ENCODE results near the gene NUBP2. TPM values are rescaled to one million over a fixed set of nuclear protein-coding genes. Genes with fewer than 3 reads are reported as not detected.

Gene NUBP2
- total RNA-seq, 1 experiment from 2014 or later: 103 TPM

DNA sequence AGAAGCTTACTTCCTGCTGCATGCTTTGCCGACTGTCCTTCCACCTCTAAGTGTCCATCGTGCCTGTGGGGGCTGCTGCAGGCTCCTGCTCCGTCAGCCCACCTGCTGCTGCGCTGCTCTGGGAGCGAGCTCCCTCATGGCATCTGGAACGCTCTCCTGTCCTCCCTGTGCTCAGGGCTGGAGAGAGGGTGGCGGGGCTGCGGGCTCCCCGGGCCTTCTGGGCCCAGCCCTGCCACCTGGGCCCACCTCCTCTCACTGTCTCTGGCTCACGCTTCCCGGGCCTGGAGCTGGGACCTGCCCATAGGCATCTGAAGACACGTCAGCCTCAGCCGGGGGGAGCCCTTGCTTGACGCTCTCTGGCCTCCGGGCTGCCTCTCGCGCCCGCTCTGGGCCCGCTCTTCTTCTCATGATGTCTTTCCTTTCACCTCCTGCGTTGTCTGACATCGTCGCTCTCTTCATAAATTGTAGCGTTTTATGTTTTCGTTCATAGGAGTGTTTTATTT is 38.4 kb upstream of the NUBP2 start:
- DNase-seq (ENCODE audit: low read depth, low spot score): no peak
- BruUV-seq (replicated peaks): no TSS peak
- RAD21 ChIA-PET (ENCODE audit: low non-redundant PET in 1 of 2, low total read pairs in 2 of 2, uncharacterized antibody in 2 of 2, unreplicated experiment in 2 of 2): no interaction called here
- no peak overlapping the region for H2AFZ ChIP-seq (ENCODE audit: low read depth, low read length, poor library complexity, severe bottlenecking)
- intact Hi-C loops (cut with micrococcal nuclease): no loop called here
- H3K4me1 ChIP-seq (ENCODE audit: control insufficient read depth in 1 of 2, insufficient read depth in 2 of 2, low read length in 2 of 2): no peaks in the 10 kb centered on the region
- H3K4me2 ChIP-seq (ENCODE audit: low read length): no peak overlapping the region
- no peak overlapping the region for H3K9ac ChIP-seq (ENCODE audit: low read length)
- TF ChIP-seq YY1 (IDR thresholded peaks at IDR 0.05; ENCODE audit: extremely low read depth, insufficient replicate concordance, low read depth, low read length): no peak
- peaks cover 9% of the 10 kb centered on the region in 2 experiments; a peak in 3 of 4 replicates for H3K36me3 ChIP-seq (ENCODE audit: control insufficient read depth in 1 of 2, insufficient read depth in 2 of 2, low read length in 2 of 2)
- POLR2A ChIA-PET: no interaction called here
- ATAC-seq: no peak
- no peaks in the 10 kb centered on the region for H3K9me3 ChIP-seq (ENCODE audit: control insufficient read depth in 1 of 2, insufficient read depth in 1 of 2, low read depth in 1 of 2, low read length in 2 of 2)
- no peaks in the 10 kb centered on the region for H3K27me3 ChIP-seq (ENCODE audit: insufficient read depth, low read length)
- no peaks in the 10 kb centered on the region for H3K79me2 ChIP-seq (ENCODE audit: insufficient read depth, low read length)
- no peaks in the 10 kb centered on the region for H4K20me1 ChIP-seq (ENCODE audit: insufficient read depth)
- H3K4me3 ChIP-seq (replicated peaks in 1 of 2; ENCODE audit: low read depth in 1 of 2, low read length in 2 of 2): no peak overlapping the region
- CTCF ChIA-PET: no interaction called here
- no peaks in the 10 kb centered on the region for H3K9me2 ChIP-seq (ENCODE audit: insufficient read depth)
- H3K27ac ChIP-seq (ENCODE audit: low read depth, low read length): no peak overlapping the region

GRCh38 chr16:1745181-1745899 is 37.4 kb upstream of the NUBP2 start:
- no peak overlapping the region for H3K4me3 ChIP-seq (replicated peaks in 1 of 2; ENCODE audit: low read depth in 1 of 2, low read length in 2 of 2)
- RAD21 ChIA-PET (ENCODE audit: low non-redundant PET in 1 of 2, low total read pairs in 2 of 2, uncharacterized antibody in 2 of 2, unreplicated experiment in 2 of 2): no interaction called here

More at GRCh38 chr16:1745181-1745899, 37.4 kb upstream of the NUBP2 start:
- no peak; the same call in 1 of the 2 replicates for ATAC-seq
- Histone ChIP-seq H3K4me2 (ENCODE audit: low read length) (no peak overlapping the region), H3K27ac (ENCODE audit: low read depth, low read length) (no peak overlapping the region), H3K4me1 (ENCODE audit: control insufficient read depth in 1 of 2, insufficient read depth in 2 of 2, low read length in 2 of 2) (no peaks in the 10 kb centered on the region), H3K79me2 (ENCODE audit: insufficient read depth, low read length) (no peaks in the 10 kb centered on the region), H2AFZ (ENCODE audit: low read depth, low read length, poor library complexity, severe bottlenecking) (no peak overlapping the region), H3K36me3 (ENCODE audit: control insufficient read depth in 1 of 2, insufficient read depth in 2 of 2, low read length in 2 of 2) (peaks cover 10 to 12% of the 10 kb centered on the region in 2 experiments; a peak in 3 of 4 replicates), H3K9me2 (ENCODE audit: insufficient read depth) (no peaks in the 10 kb centered on the region), H4K20me1 (ENCODE audit: insufficient read depth) (no peaks in the 10 kb centered on the region), H3K9ac (ENCODE audit: low read length) (no peak overlapping the region), H3K27me3 (ENCODE audit: insufficient read depth, low read length) (no peaks in the 10 kb centered on the region), H3K9me3 (ENCODE audit: control insufficient read depth in 1 of 2, insufficient read depth in 1 of 2, low read depth in 1 of 2, low read length in 2 of 2) (no peaks in the 10 kb centered on the region)
- POLR2A ChIA-PET: no interaction called here
- TF ChIP-seq EGR1 (IDR thresholded peaks at IDR 0.05; ENCODE audit: low read depth) (no peak), ZFX (IDR thresholded peaks at IDR 0.05) (no peak), YY1 (IDR thresholded peaks at IDR 0.05; ENCODE audit: extremely low read depth, insufficient replicate concordance, low read depth, low read length) (no peak), RAD21 (IDR thresholded peaks at IDR 0.05; ENCODE audit: low read depth) (no peak), CEBPB (IDR thresholded peaks at IDR 0.05; ENCODE audit: low read depth) (no peak), ELF1 (IDR thresholded peaks at IDR 0.05; ENCODE audit: borderline replicate concordance, low read depth) (no peak), MAX (IDR thresholded peaks at IDR 0.05) (no peak), ZNF274 (IDR thresholded peaks at IDR 0.05; ENCODE audit: low read depth, low read length) (no peak), POLR2A (IDR thresholded peaks at IDR 0.05; ENCODE audit: borderline replicate concordance, extremely low read depth, insufficient read depth, insufficient read length) (no peak), SIN3A (IDR thresholded peaks at IDR 0.05; ENCODE audit: low read depth) (no peak), CBX3 (IDR thresholded peaks at IDR 0.05; ENCODE audit: low read depth) (no peak), EZH2phosphoT487 (IDR thresholded peaks at IDR 0.05; ENCODE audit: borderline replicate concordance) (no peak), JUND (IDR thresholded peaks at IDR 0.05) (no peak), EZH2 (IDR thresholded peaks at IDR 0.05) (no peak)
- TF ChIP-seq, protein P1, sequence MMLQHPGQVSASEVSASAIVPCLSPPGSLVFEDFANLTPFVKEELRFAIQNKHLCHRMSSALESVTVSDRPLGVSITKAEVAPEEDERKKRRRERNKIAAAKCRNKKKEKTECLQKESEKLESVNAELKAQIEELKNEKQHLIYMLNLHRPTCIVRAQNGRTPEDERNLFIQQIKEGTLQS (IDR thresholded peaks at IDR 0.05): no peak
- TF ChIP-seq, protein P2, sequence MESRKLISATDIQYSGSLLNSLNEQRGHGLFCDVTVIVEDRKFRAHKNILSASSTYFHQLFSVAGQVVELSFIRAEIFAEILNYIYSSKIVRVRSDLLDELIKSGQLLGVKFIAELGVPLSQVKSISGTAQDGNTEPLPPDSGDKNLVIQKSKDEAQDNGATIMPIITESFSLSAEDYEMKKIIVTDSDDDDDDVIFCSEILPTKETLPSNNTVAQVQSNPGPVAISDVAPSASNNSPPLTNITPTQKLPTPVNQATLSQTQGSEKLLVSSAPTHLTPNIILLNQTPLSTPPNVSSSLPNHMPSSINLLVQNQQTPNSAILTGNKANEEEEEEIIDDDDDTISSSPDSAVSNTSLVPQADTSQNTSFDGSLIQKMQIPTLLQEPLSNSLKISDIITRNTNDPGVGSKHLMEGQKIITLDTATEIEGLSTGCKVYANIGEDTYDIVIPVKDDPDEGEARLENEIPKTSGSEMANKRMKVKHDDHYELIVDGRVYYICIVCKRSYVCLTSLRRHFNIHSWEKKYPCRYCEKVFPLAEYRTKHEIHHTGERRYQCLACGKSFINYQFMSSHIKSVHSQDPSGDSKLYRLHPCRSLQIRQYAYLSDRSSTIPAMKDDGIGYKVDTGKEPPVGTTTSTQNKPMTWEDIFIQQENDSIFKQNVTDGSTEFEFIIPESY (IDR thresholded peaks at IDR 0.05; ENCODE audit: extremely low read depth, insufficient replicate concordance, low read length): no peak
- no peak for DNase-seq (ENCODE audit: low read depth, low spot score)
- TSS peak; percentile 27 for BruUV-seq (replicated peaks)
- intact Hi-C loops (cut with micrococcal nuclease): no loop called here
- CTCF ChIA-PET: no interaction called here
